Stimulated activated CD4-positive, alpha-beta T cell treated with anti-CD3 and anti-CD28 coated beads, Interleukin-4, amount 100 ng/mL, for 1 hour (primary cell): ENCODE data around the gene EGLN2.
"Not testable (repeated sequence)": the region's sequence is repeated elsewhere in the genome, so short reads cannot be mapped to it uniquely, and the experiment has no call there.

Experiments
- DNase-seq: peaks from one replicate; pipeline ENCODE4 v3.0.0-alpha.2; 2020

EGLN2 gene

DNA sequence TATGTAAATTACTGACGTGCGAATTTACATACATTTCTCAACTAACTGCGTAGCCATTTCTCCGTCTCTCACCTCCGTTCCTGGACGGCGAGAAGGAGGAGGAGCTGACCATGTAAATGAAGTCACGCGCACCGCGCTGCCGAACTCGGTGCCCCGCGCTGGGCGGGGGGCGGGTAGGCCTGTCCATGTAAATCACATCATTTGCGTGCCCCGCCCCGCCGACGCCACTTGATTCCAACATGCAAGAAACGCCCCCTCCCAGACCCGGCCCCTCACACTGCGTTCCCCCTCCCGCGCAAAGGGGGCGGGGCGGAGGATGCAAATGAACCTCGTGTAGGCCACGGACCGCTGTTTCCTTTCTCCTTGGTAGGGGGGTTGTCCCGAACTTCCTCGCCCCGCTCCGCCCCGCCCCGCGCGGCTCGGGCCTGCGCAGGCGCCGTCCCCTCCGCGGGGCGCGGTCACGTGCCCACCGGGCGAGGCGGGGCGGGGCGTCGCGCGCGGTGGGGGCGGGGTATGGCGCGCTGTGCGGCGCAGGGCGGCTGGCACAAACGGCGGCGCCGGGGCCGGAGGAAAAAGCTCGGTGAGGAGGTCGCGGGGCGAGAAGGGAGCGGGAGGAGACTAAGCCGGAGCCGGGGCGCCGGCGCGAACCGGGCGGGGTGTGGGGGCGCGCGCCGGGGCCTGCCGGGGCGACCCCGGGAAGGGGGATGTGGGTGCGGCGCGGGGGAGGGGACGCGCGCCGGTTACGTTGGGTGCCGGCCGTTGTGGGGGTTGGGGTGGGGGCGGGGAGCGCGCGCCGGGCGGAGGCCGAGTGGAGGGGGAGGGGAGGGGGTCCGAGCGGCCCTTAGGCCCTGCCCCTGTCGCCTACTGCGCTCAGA lies at the start of gene EGLN2:
Gene EGLN2 (plus strand): TSS at position 509 of the 875 bp plus-strand sequence. CDS start 1,382 bp downstream, outside the sequence.
- peak; percentile 100 for DNase-seq

- peak; percentile 97 for DNase-seq
These were observed 48.7 kb upstream of the EGLN2 start, which contains the start of gene ACTMAP for GRCh38 chr19:40750058-40750873. ACTMAP (minus strand) TSS chr19:40750477; CDS start chr19:40749803, 674 bp downstream.

- DNase-seq: peak; percentile 93
These were observed 48.0 kb upstream of the EGLN2 start, which contains the start of gene SNRPA for GRCh38 chr19:40750874-40751537. SNRPA (plus strand) TSS chr19:40751203; CDS start chr19:40751409, 206 bp downstream.

GRCh38 chr19:40752257-40752781 lies 46.7 kb upstream of the EGLN2 start:
- no peak for DNase-seq

DNA sequence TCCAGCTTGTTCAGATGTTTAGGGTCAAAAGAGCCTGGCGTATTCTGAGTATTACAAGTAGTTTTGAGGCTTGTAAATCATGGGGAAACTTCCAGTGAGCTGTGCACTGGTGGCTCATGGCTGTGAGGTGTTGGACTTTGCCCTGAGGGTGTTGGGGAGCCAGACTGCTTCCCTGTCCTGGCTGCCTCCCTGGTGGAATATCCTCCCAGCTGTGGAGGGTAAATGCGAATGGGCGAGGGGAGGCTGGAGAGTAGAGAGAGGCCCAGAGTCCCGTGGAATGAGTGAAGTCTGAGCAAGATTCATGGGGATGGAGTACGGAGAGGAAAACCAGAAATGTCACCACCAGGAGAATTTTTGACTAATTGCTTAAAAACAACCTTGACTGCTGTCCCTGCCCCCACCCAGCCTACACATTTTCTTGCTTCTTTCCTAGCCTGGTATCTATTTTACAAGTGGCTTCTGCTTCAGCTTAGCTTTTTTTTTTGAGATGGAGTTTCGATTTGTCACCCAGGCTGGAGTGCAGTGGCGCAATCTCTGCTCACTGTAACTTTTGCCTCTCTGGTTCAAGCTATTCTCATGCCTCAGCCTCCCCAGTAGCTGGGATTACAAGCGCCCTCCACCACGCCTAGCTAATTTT lies 44.3 kb upstream of the EGLN2 start:
- peak; percentile 68 for DNase-seq

DNA sequence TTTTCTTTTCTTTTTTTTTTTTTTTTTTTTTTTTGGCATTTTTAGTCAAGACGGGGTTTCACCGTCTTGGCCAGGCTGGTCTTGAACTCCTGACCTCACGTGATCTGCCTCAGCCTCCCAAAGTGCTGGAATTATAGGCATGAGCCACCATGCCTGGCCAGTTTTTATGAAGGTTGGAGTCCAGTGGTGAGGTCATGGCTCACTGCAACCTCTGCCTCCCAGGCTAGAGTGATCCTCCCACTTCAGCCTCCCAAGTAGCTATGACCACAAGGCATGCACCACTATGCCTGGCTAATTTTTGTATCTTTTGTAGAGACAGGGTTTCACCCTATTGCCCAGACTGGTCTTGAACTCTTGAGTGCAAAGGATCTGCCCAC lies 43.8 kb upstream of the EGLN2 start:
- no peak for DNase-seq

- DNase-seq: no peak
These were observed 43.2 kb upstream of the EGLN2 start for GRCh38 chr19:40755791-40756190.

- DNase-seq: peak; percentile 16
These were observed 42.4 kb upstream of the EGLN2 start for GRCh38 chr19:40756502-40757110.

DNA sequence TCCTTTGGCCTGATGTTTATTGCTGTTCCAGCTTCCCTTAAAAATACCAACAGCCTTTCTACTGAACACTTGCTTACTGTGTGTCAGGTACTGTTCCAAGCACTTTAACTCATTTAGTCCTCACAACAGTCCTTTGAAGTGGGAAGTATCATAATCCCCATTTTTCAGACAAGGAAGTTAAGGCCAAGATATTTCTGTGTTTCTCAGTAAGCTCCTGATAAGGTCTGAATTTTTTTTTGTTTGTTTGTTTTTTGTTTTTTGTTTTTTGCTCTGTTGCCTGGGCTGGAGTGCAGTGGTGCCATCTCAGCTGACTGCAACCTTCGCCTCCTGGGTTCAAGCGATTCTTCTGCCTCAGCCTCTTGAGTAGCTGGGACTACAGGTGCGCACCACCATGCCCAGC lies 40.5 kb upstream of the EGLN2 start:
- DNase-seq: no peak

DNA sequence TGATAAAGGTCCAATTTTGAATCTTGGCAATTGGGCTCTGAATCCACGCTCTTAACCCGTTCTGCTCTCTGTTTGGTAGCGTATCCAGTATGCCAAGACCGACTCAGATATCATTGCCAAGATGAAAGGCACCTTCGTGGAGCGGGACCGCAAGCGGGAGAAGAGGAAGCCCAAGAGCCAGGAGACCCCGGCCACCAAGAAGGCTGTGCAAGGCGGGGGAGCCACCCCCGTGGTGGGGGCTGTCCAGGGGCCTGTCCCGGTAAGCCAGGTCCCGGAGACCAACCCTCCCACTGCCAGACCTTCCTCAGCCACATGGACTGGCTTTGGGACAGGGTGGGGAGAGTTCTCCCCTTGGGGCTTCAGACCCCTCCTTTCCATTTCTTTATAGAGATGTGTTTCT lies 39.6 kb upstream of the EGLN2 start:
- no peak for DNase-seq

- no peak for DNase-seq
These were observed 36.1 kb upstream of the EGLN2 start for GRCh38 chr19:40762754-40763470.

DNA sequence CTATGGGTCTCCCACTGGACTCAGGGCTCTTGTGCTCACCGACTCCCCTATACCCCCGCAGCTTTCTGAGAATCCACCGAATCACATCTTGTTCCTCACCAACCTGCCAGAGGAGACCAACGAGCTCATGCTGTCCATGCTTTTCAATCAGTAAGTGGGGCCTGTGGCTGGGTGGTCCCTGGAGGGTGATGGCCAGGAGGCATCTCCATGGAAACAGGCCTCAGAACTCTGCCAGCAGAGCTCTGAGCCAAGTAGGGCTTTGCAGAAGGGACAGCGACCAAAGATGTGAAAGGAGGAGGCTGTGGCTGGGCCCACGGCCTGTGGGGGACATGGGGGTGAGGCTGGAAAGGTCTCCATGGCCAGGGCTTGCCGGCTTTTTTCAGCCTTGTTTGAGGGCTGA lies 35.5 kb upstream of the EGLN2 start:
- DNase-seq: no peak

DNA sequence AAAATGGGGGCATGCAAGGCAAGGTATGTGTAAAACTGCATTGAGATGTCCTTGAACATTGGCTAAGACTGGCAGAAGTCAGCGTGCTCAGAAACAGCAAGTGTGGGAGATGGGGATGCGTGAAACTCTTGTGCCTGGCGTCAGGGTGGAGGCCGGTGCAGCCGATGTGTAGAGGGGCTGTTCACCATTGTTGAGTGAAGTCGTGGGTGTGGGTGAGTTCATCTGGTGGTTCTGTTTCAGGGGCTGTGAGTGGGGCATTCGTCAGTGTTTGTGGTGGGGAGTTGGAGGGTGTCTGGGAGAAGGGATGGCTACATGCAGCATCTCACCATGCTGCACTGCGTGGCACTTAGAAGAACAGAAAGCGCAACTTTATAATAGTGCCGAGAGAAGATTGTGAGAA lies 35.0 kb upstream of the EGLN2 start:
- DNase-seq: no peak

GRCh38 chr19:40766385-40766784 lies 32.6 kb upstream of the EGLN2 start:
- DNase-seq: not testable (repeated sequence)

DNA sequence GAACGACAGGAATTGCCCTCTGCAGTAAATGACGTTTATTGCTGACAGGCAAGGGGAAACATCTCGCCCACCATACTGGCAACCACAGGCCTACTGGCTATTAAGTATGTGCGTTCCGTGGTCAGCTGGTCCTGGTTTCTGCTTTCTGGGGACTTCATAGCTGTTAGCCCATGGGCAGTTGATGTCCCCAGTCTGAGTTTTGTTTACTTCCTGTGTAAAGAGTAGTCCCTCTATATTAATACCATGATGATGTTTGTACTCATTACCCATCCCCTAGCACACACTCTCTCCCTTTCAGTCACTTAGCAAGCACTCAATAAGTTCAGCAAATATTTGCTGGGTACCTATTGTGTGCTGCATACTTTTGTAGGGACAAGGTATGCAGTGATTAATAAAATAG lies 30.1 kb upstream of the EGLN2 start:
- no peak for DNase-seq

GRCh38 chr19:40771101-40771862 lies 27.7 kb upstream of the EGLN2 start:
- not testable (repeated sequence) for DNase-seq

GRCh38 chr19:40774916-40775631 lies 23.9 kb upstream of the EGLN2 start, which contains the start of gene MIA:
MIA (plus strand) TSS chr19:40775521; CDS start chr19:40775543, 22 bp downstream.
- no peak for DNase-seq

DNA sequence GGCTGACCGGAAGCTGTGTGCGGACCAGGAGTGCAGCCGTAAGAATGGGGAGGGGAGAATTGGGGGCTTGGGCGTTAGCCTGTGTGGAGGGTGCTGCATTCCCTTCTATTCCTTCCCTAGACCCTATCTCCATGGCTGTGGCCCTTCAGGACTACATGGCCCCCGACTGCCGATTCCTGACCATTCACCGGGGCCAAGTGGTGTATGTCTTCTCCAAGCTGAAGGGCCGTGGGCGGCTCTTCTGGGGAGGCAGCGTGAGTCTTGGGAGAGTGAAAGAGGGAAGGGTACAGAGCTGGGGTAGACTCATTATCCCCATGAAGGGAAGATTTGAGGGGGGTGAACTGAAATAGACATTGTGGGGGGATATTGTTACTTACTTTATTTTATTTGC lies 23.4 kb upstream of the EGLN2 start:
- no peak for DNase-seq

DNA sequence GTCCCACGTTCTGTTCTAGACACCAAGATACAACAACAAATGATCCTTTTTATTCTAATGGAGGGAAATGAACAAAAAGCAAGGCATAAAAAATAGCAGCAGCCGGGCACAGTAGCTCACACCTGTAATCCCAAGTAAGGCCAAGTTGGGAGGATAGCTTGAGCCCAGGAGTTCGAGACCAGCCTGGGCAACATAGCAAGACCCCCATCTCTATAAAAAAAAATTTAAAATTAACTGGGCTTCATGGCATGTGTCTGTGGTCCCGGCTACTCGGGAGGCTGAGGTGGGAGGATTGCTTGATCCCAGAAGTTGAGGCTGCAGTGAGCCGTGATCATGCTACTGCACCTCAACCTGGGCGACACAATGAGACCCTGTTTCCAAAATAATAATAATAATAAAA lies 22.6 kb upstream of the EGLN2 start:
- DNase-seq: no peak
